IMR-90 (cell line): ENCODE results near the gene ZMAT5. TPM values are rescaled to one million over a fixed set of nuclear protein-coding genes. Genes with fewer than 3 reads are reported as not detected.

Experiments used
- ATAC-seq: fragments of 200-7000 bp; cut with Tn5 transposase; 2 replicates; pipeline ENCODE4 v1.9.1; 2020; ENCODE audit warnings: low read depth, mild to moderate bottlenecking, moderate library complexity
- BruUV-seq: library from RNA; stranded (reverse); fragments of 400-500 nt; replicated peaks from 2 replicates; lab custom pipeline; 2021; lab: Mats Ljungman, UMichigan
- CTCF ChIA-PET: fragments of 300-600 bp; formaldehyde crosslinking; extraction: SDS; loops from one replicate; lab custom pipeline; 2021; ENCODE audit warnings: antibody characterized with exemption; lab: Yijun Ruan, JAX
- POLR2A ChIA-PET: fragments of 300-600 bp; sonication (Branson Sonifier 250); formaldehyde crosslinking; loops from one replicate; lab custom pipeline; 2022; ENCODE audit warnings: antibody characterized with exemption; ENCODE audit not compliant: unreplicated experiment; lab: Charles Lee
- DNase-seq: peaks from one replicate; pipeline ENCODE4 v3.0.0; 2013
- H2AFZ ChIP-seq: replicated peaks from 2 replicates; pipeline ENCODE3; 2013; ENCODE audit warnings: low read length, mild to moderate bottlenecking; ENCODE audit not compliant: poor library complexity
- H2AK5ac ChIP-seq: 2 replicates; pipeline ENCODE4 v1.6.1; 2013; ENCODE audit warnings: low read depth, low read length, inconsistent platforms
- H2AK9ac ChIP-seq: replicated peaks from 2 replicates; pipeline ENCODE3; 2013; ENCODE audit warnings: mild to moderate bottlenecking, low read depth, low read length, moderate library complexity; ENCODE audit not compliant: poor library complexity
- H2BK120ac ChIP-seq: 2 replicates; pipeline ENCODE4 v1.6.1; 2013; ENCODE audit warnings: low read depth, low read length, inconsistent platforms
- H2BK15ac ChIP-seq: 3 replicates; pipeline ENCODE4 v1.6.1; 2013; ENCODE audit warnings: low read depth, low read length, inconsistent platforms
- H2BK20ac ChIP-seq: 2 replicates; pipeline ENCODE4 v1.6.1; 2013; ENCODE audit warnings: low read depth, mild to moderate bottlenecking, inconsistent platforms, low read length, moderate library complexity
- H2BK5ac ChIP-seq: 2 replicates; pipeline ENCODE4 v1.6.1; 2013; ENCODE audit warnings: mild to moderate bottlenecking, low read depth, low read length, inconsistent platforms; ENCODE audit not compliant: poor library complexity, severe bottlenecking
- H3K14ac ChIP-seq: replicated peaks from 2 replicates; pipeline ENCODE4 v1.6.1; 2013; ENCODE audit warnings: low read depth, low read length, inconsistent platforms
- H3K18ac ChIP-seq: 2 replicates; pipeline ENCODE4 v1.6.1; 2013; ENCODE audit warnings: low read depth, low read length, control low read depth
- H3K23ac ChIP-seq: 2 replicates; pipeline ENCODE4 v1.6.1; 2013; ENCODE audit warnings: low read depth, low read length, inconsistent platforms
- H3K27ac ChIP-seq: 2 replicates; pipeline ENCODE4 v1.5.1; 2013; ENCODE audit warnings: mild to moderate bottlenecking, control low read depth, low read length; ENCODE audit not compliant: insufficient read depth
- H3K27me3 ChIP-seq: 2 replicates; pipeline ENCODE4 v1.6.1; 2013; ENCODE audit warnings: low read length; ENCODE audit not compliant: control insufficient read depth, insufficient read depth
- H3K36me3 ChIP-seq: 2 replicates; pipeline ENCODE4 v1.6.1; 2013; ENCODE audit warnings: low read length, mixed read lengths; ENCODE audit not compliant: control insufficient read depth, insufficient read depth
- H3K4ac ChIP-seq: 2 replicates; pipeline ENCODE4 v1.6.1; 2013; ENCODE audit warnings: low read depth, low read length, inconsistent platforms
- H3K4me1 ChIP-seq: 2 replicates; pipeline ENCODE4 v1.6.1; 2013; ENCODE audit warnings: low read length, mixed read lengths; ENCODE audit not compliant: control insufficient read depth, insufficient read depth
- H3K4me2 ChIP-seq: 2 replicates; pipeline ENCODE4 v1.6.1; 2013; ENCODE audit warnings: low read depth, mild to moderate bottlenecking, control low read depth, low read length, moderate library complexity
- H3K4me3 ChIP-seq: 2 replicates; pipeline ENCODE4 v1.5.1; 2013; ENCODE audit warnings: low read depth, mild to moderate bottlenecking, control low read depth, low read length, moderate library complexity; ENCODE audit not compliant: insufficient read depth
- H3K56ac ChIP-seq: 2 replicates; pipeline ENCODE4 v1.6.1; 2013; ENCODE audit warnings: low read length, inconsistent platforms; ENCODE audit not compliant: insufficient read depth; ENCODE audit errors: extremely low read depth
- H3K79me1 ChIP-seq, 2 experiments: 2 replicates each; pipeline ENCODE4 v1.6.1; 2013; ENCODE audit warnings: low read length in 2 of 2, inconsistent platforms in 1 of 2, low read depth in 1 of 2
- H3K9ac ChIP-seq: 2 replicates; pipeline ENCODE4 v1.6.1; 2013; ENCODE audit warnings: low read depth, low read length, control low read depth
- H3K9me1 ChIP-seq: 2 replicates; pipeline ENCODE4 v1.6.1; 2013; ENCODE audit warnings: low read length, inconsistent platforms; ENCODE audit not compliant: insufficient read depth
- H3K9me3 ChIP-seq: 2 replicates; pipeline ENCODE4 v1.6.1; 2013; ENCODE audit warnings: low read length; ENCODE audit not compliant: control insufficient read depth, insufficient read depth
- H4K20me1 ChIP-seq: 2 replicates; pipeline ENCODE4 v1.6.1; 2013; ENCODE audit warnings: low read length, inconsistent platforms; ENCODE audit not compliant: insufficient read depth
- H4K5ac ChIP-seq: 2 replicates; pipeline ENCODE4 v1.6.1; 2013; ENCODE audit warnings: mild to moderate bottlenecking, low read depth, low read length, control low read depth
- H4K8ac ChIP-seq, 2 experiments: 2 replicates each; pipeline ENCODE4 v1.6.1; 2013; ENCODE audit warnings: low read depth in 2 of 2, low read length in 2 of 2, control low read depth in 1 of 2, inconsistent platforms in 1 of 2
- H4K91ac ChIP-seq: 2 replicates; pipeline ENCODE4 v1.6.1; 2013; ENCODE audit warnings: low read depth, low read length, inconsistent platforms; ENCODE audit not compliant: insufficient read depth
- BHLHE40 ChIP-seq: fragments of 150-350 bp; IDR thresholded peaks from 2 replicates; pipeline ENCODE4 v1.6.1; 2016; ENCODE audit warnings: mild to moderate bottlenecking, low read depth, low read length
- CEBPB ChIP-seq: IDR thresholded peaks from 2 replicates; pipeline ENCODE4 v1.6.1; 2012; ENCODE audit warnings: low read depth, low read length, improper control_type of control experiment
- CHD1 ChIP-seq: IDR thresholded peaks from 2 replicates; pipeline ENCODE4 v1.6.1; 2012; ENCODE audit warnings: low read depth, low read length, improper control_type of control experiment
- CTCF ChIP-seq: conservative IDR thresholded peaks from 2 replicates; pipeline ENCODE4 v1.5.1; 2012; ENCODE audit warnings: mild to moderate bottlenecking, low read depth, low read length, improper control_type of control experiment
- ELK1 ChIP-seq: fragments of 150-350 bp; IDR thresholded peaks from 2 replicates; pipeline ENCODE4 v1.6.1; 2016; ENCODE audit warnings: low read depth, mild to moderate bottlenecking, low read length, moderate library complexity, borderline replicate concordance
- FOS ChIP-seq: fragments of 150-350 bp; IDR thresholded peaks from 2 replicates; pipeline ENCODE4 v1.6.1; 2016; ENCODE audit warnings: low read depth, low read length
- MAFK ChIP-seq: IDR thresholded peaks from 2 replicates; pipeline ENCODE4 v1.6.1; 2012; ENCODE audit warnings: low read depth, low read length, improper control_type of control experiment
- MAZ ChIP-seq: IDR thresholded peaks from 2 replicates; pipeline ENCODE4 v1.6.1; 2012; ENCODE audit warnings: low read depth, mild to moderate bottlenecking, low read length, improper control_type of control experiment, moderate library complexity, borderline replicate concordance
- MXI1 ChIP-seq: IDR thresholded peaks from 2 replicates; pipeline ENCODE4 v1.6.1; 2012; ENCODE audit warnings: low read depth, mild to moderate bottlenecking, low read length, moderate library complexity, borderline replicate concordance
- NFE2L2 ChIP-seq: fragments of 150-350 bp; IDR thresholded peaks from 2 replicates; pipeline ENCODE4 v1.6.1; 2016; ENCODE audit warnings: low read depth, mild to moderate bottlenecking, low read length
- POLR2A ChIP-seq: IDR thresholded peaks from 2 replicates; pipeline ENCODE4 v1.6.1; 2012; ENCODE audit warnings: mild to moderate bottlenecking, low read depth, low read length
- RAD21 ChIP-seq: IDR thresholded peaks from 2 replicates; pipeline ENCODE4 v1.6.1; 2012; ENCODE audit warnings: low read length, improper control_type of control experiment
- RFX5 ChIP-seq: IDR thresholded peaks from 2 replicates; pipeline ENCODE4 v1.8.0; 2012; ENCODE audit warnings: low read depth, mild to moderate bottlenecking, low read length, moderate library complexity
- SMC3 ChIP-seq: fragments of 150-350 bp; IDR thresholded peaks from 2 replicates; pipeline ENCODE4 v1.6.1; 2016; ENCODE audit warnings: low read depth, mild to moderate bottlenecking, antibody characterized with exemption, low read length, moderate library complexity
- USF2 ChIP-seq: fragments of 150-350 bp; IDR thresholded peaks from 2 replicates; pipeline ENCODE4 v1.6.1; 2017; ENCODE audit warnings: mild to moderate bottlenecking, antibody characterized with exemption, low read length, low read depth
- WGBS, 2 experiments: methylation state at CpG; one replicate each; pipeline versions ENCODE4 v1.1.5 to v1.1.7; 2013; ENCODE audit warnings: missing lambda C conversion rate in 2 of 2; ENCODE audit not compliant: insufficient read length in 1 of 2; ENCODE audit errors: extremely low coverage in 2 of 2; 5-methylcytosine and 5-hydroxymethylcytosine counted together
- dilution Hi-C: fragments of 300-500 bp; cut with HindIII; formaldehyde crosslinking; loops from one replicate; pipeline ENCODE4 v1.14.3; 2018; ENCODE audit warnings: low sequenced_read_pairs; ENCODE audit not compliant: unreplicated experiment
- in situ Hi-C: fragments of 300-500 bp; cut with MboI; formaldehyde crosslinking; loops from 3 replicates; pipeline ENCODE4 v1.14.3; 2019; ENCODE audit warnings: low sequenced_read_pairs, inconsistent platforms, mixed read lengths
- intact Hi-C: fragments of 100-400 bp; cut with micrococcal nuclease; formaldehyde crosslinking; loops from 2 replicates; pipeline ENCODE4 v1.10.0; 2022
- polyA plus RNA-seq, 3 experiments: library from polyadenylated mRNA; depleted of rRNA; stranded (reverse); fragments of >200 nt; gene quantifications; 2 replicates each; pipeline ENCODE4 v1.2.3, GENCODE V29; 2012; ENCODE audit warnings: low replicate concordance in 1 of 3
- total RNA-seq: library from RNA; depleted of rRNA; stranded (reverse); fragments of >200 nt; gene quantifications from 2 replicates; pipeline ENCODE4 v1.2.3, GENCODE V29; 2012

The ZMAT5 gene
- total and polyA plus RNA-seq, 2 of the 4 experiments (the other 2 are of a cell fraction) = 21.7 to 31.8 TPM

GRCh38 chr22:29707471-29707870 lies 59.3 kb downstream of the ZMAT5 start:
- Histone ChIP-seq H2BK15ac (no peak overlapping the region), H4K20me1 (peaks cover 3% of the 10 kb centered on the region; the same call in 1 of the 2 replicates), H4K5ac (no peak overlapping the region), H2BK120ac (no peak overlapping the region), H2BK20ac (no peak overlapping the region), H3K56ac (no peak overlapping the region), H3K36me3 (no peaks in the 10 kb centered on the region), H3K9ac (no peak overlapping the region), H3K9me1 (no peaks in the 10 kb centered on the region), H3K18ac (no peak overlapping the region), H3K4me3 (no peak overlapping the region), H3K4ac (no peak overlapping the region), H3K4me2 (no peak overlapping the region), H2AFZ (no peak overlapping the region), H3K27ac (no peak overlapping the region), H2AK5ac (no peak overlapping the region), H4K91ac (no peak overlapping the region), H3K23ac (no peak overlapping the region; the same call in 1 of the 2 replicates), H4K8ac (no peak overlapping the region), H3K4me1 (peaks cover 7% of the 10 kb centered on the region; the same call in 1 of the 2 replicates), H3K14ac (no peak overlapping the region), H3K27me3 (peaks cover 41% of the 10 kb centered on the region), H3K79me1 (no peaks in the 10 kb centered on the region), H2BK5ac (no peak overlapping the region), H2AK9ac (no peak overlapping the region), H3K9me3 (no peaks in the 10 kb centered on the region)
- BruUV-seq = no TSS peak
- 63% methylated on average over 3 of the region's 5 CpGs; no CpG with 5 or more reads in 1 of the 2 experiments for WGBS, 2 experiments
- in situ Hi-C loops (no loop called here), dilution Hi-C loops (no loop called here), intact Hi-C loops (no loop called here)
- DNase-seq (no peak), ATAC-seq (no peak)
- TF ChIP-seq POLR2A (no peak), BHLHE40 (no peak), RAD21 (no peak), NFE2L2 (no peak), MXI1 (no peak), SMC3 (no peak), ELK1 (no peak), CHD1 (no peak), MAZ (no peak), RFX5 (no peak), FOS (no peak), MAFK (no peak), CTCF (no peak), CEBPB (no peak), USF2 (no peak)
- CTCF ChIA-PET = no interaction called here
- POLR2A ChIA-PET = no interaction called here
